SK-N-SH (cell line): Measurements from ENCODE around the gene NOBOX. TPM values are rescaled to one million over a fixed set of nuclear protein-coding genes. Genes with fewer than 3 reads are reported as not detected.
"Not testable (repeated sequence)": the region's sequence is repeated elsewhere in the genome, so short reads cannot be mapped to it uniquely, and the experiment has no call there.

ENCODE experiments used
- CTCF ChIA-PET: fragments of 300-600, 350-600 bp; formaldehyde crosslinking; extraction: SDS; loops from one replicate; lab custom pipeline; 2021; lab: Yijun Ruan, JAX
- POLR2A ChIA-PET: fragments of 350-600 bp; sonication (Branson Sonifier 250); formaldehyde crosslinking; extraction: SDS; loops from one replicate; lab custom pipeline; 2020; ENCODE audit warnings: antibody characterized with exemption, inconsistent platforms; lab: Yijun Ruan, JAX
- DNase-seq: peaks from one replicate; pipeline ENCODE4 v3.0.0; 2012
- H2AFZ ChIP-seq: fragments of 200-600 bp; sonication (generic); 2 replicates; pipeline ENCODE4 v1.8.1; 2016; ENCODE audit warnings: antibody characterized with exemption, mild to moderate bottlenecking, low read depth
- H3F3A ChIP-seq: fragments of 200-600 bp; sonication (generic); replicated peaks from 2 replicates; pipeline ENCODE3; 2016; ENCODE audit warnings: antibody characterized with exemption, mild to moderate bottlenecking; ENCODE audit not compliant: insufficient read depth
- H3K27ac ChIP-seq, 2 experiments: fragments of 200-500 bp in 1 of 2; fragments of 200-600 bp in 1 of 2; sonication (Bioruptor generic) in 1 of 2; sonication (generic), shearing (Covaris generic) in 1 of 2; 2 replicates each; pipeline versions ENCODE4 v1.5.1 to v1.6.1; 2014 to 2016; ENCODE audit warnings: low read depth in 2 of 2, inconsistent platforms in 1 of 2, low read length in 1 of 2, mild to moderate bottlenecking in 1 of 2, mixed read lengths in 1 of 2
- H3K27me3 ChIP-seq: fragments of 200-600 bp; sonication (generic), shearing (Covaris generic); 2 replicates; pipeline ENCODE4 v1.6.1; 2016; ENCODE audit warnings: mixed run types; ENCODE audit not compliant: insufficient read depth
- H3K36me3 ChIP-seq, 2 experiments: fragments of 200-500 bp in 1 of 2; fragments of 200-600 bp in 1 of 2; sonication (Bioruptor generic) in 1 of 2; sonication (generic) in 1 of 2; replicated peaks in 1 of 2; 2 replicates each; pipeline versions ENCODE3 to v1.5.1; 2014 to 2016; ENCODE audit warnings: low read length in 1 of 2, mild to moderate bottlenecking in 1 of 2; ENCODE audit not compliant: insufficient read depth in 2 of 2, control insufficient read depth in 1 of 2
- H3K4me1 ChIP-seq, 2 experiments: fragments of 200-500 bp in 1 of 2; fragments of 200-600 bp in 1 of 2; sonication (Bioruptor generic) in 1 of 2; sonication (generic), shearing (Covaris generic) in 1 of 2; 2 replicates each; pipeline versions ENCODE4 v1.5.1 to v1.6.1; 2014 to 2016; ENCODE audit warnings: low read depth in 1 of 2, low read length in 1 of 2, mixed run types in 1 of 2; ENCODE audit not compliant: insufficient read depth in 2 of 2, control insufficient read depth in 1 of 2
- H3K4me2 ChIP-seq: fragments of 200-600 bp; sonication (generic), shearing (Covaris generic); 2 replicates; pipeline ENCODE4 v1.6.1; 2017; ENCODE audit warnings: mixed run types
- H3K4me3 ChIP-seq, 2 experiments: fragments of 200-500 bp in 1 of 2; fragments of 200-600 bp in 1 of 2; sonication (Bioruptor generic) in 1 of 2; sonication (generic), shearing (Covaris generic) in 1 of 2; 2 replicates each; pipeline versions ENCODE4 v1.5.1 to v1.8.1; 2014 to 2016; ENCODE audit warnings: low read depth in 2 of 2, inconsistent platforms in 1 of 2, low read length in 1 of 2, mild to moderate bottlenecking in 1 of 2, mixed read lengths in 1 of 2, moderate library complexity in 1 of 2
- H3K79me2 ChIP-seq: fragments of 200-600 bp; sonication (generic); 2 replicates; pipeline ENCODE4 v1.8.1; 2017; ENCODE audit warnings: mild to moderate bottlenecking; ENCODE audit not compliant: insufficient read depth
- H3K9ac ChIP-seq: fragments of 200-600 bp; sonication (generic); 2 replicates; pipeline ENCODE4 v1.6.1; 2017; ENCODE audit warnings: mixed run types
- H3K9me2 ChIP-seq: fragments of 200-600 bp; sonication (generic); 2 replicates; pipeline ENCODE4 v1.6.1; 2017; ENCODE audit warnings: mixed run types
- H3K9me3 ChIP-seq: fragments of 200-600 bp; sonication (generic); 2 replicates; pipeline ENCODE4 v1.6.1; 2017; ENCODE audit warnings: mixed run types, mild to moderate bottlenecking, moderate library complexity
- H4K20me1 ChIP-seq: fragments of 200-600 bp; sonication (generic); 2 replicates; pipeline ENCODE4 v1.6.1; 2017; ENCODE audit warnings: mild to moderate bottlenecking, mixed run types; ENCODE audit not compliant: insufficient read depth
- CTCF ChIP-seq: fragments of 200-600 bp; sonication (generic); IDR thresholded peaks from 2 replicates; pipeline ENCODE4 v1.6.1; 2017; ENCODE audit warnings: antibody characterized with exemption, mild to moderate bottlenecking, moderate library complexity
- ELF1 ChIP-seq: IDR thresholded peaks from 2 replicates; pipeline ENCODE4 v1.4.0; 2012
- FOSL2 ChIP-seq: IDR thresholded peaks from 2 replicates; pipeline ENCODE4 v1.4.0; 2012; ENCODE audit warnings: low read depth, mild to moderate bottlenecking, moderate library complexity, borderline replicate concordance
- FOXJ3 ChIP-seq: sonication (generic); formaldehyde crosslinking; IDR thresholded peaks from 2 replicates; pipeline ENCODE4 v1.5.1; 2020; ENCODE audit warnings: mild to moderate bottlenecking, missing genetic modification reagents
- GATA2 ChIP-seq: sonication (generic); formaldehyde crosslinking; IDR thresholded peaks from 2 replicates; pipeline ENCODE4 v1.5.0; 2020; ENCODE audit warnings: mild to moderate bottlenecking, missing genetic modification reagents
- MEF2A ChIP-seq: IDR thresholded peaks from 2 replicates; pipeline ENCODE4 v1.4.0; 2012; ENCODE audit warnings: low read depth, borderline replicate concordance
- RAD21 ChIP-seq: IDR thresholded peaks from 2 replicates; pipeline ENCODE4 v1.6.1; 2012; ENCODE audit warnings: mild to moderate bottlenecking, low read length
- RCOR1 ChIP-seq: fragments of 150-350 bp; IDR thresholded peaks from 2 replicates; pipeline ENCODE4 v1.6.1; 2017; ENCODE audit warnings: antibody characterized with exemption, low read length
- SMC3 ChIP-seq: IDR thresholded peaks from 2 replicates; pipeline ENCODE4 v1.6.1; 2012; ENCODE audit warnings: low read depth, low read length, improper control_type of control experiment
- TAF1 ChIP-seq: IDR thresholded peaks from 2 replicates; pipeline ENCODE4 v1.6.1; 2012; ENCODE audit warnings: low read depth, mild to moderate bottlenecking, low read length, moderate library complexity, borderline replicate concordance
- TEAD4 ChIP-seq: IDR thresholded peaks from 2 replicates; pipeline ENCODE4 v1.4.0; 2012; ENCODE audit warnings: mild to moderate bottlenecking, borderline replicate concordance; ENCODE audit not compliant: insufficient read depth
- WGBS: methylation state at CpG from one replicate; pipeline ENCODE4 v1.1.6; 2017; ENCODE audit warnings: low lambda C conversion rate; 5-methylcytosine and 5-hydroxymethylcytosine counted together
- polyA plus RNA-seq, 3 experiments: library from polyadenylated mRNA; depleted of rRNA; stranded (reverse); fragments of >200 nt; gene quantifications; 2 replicates each; pipeline ENCODE4 v1.2.3, GENCODE V29; 2012

NOBOX gene
- polyA plus RNA-seq, 1 of the 3 experiments (the other 2 are of a cell fraction) = not detected

- TF ChIP-seq FOXJ3 (no peak), TAF1 (no peak)
Observed at GRCh38 chr7:144428431-144428830, 24.9 kb upstream of the NOBOX start (continued).

GRCh38 chr7:144427539-144427938, 24.0 kb upstream of the NOBOX start:
- H3K9me3 ChIP-seq, H4K20me1 ChIP-seq, H3K4me1 ChIP-seq, H3K9ac ChIP-seq, H3K4me2 ChIP-seq, H3K4me3 ChIP-seq, CTCF ChIA-PET, H3K27ac ChIP-seq, H2AFZ ChIP-seq, POLR2A ChIA-PET, H3K36me3 ChIP-seq, H3F3A ChIP-seq, H3K27me3 ChIP-seq, DNase-seq, H3K9me2 ChIP-seq, H3K79me2 ChIP-seq: not testable (repeated sequence)
- WGBS = 6% methylated on average over 2 of the region's 2 CpGs

- H3K79me2 ChIP-seq, H3K27me3 ChIP-seq, H3K36me3 ChIP-seq, H3K4me2 ChIP-seq, H2AFZ ChIP-seq, POLR2A ChIA-PET, H4K20me1 ChIP-seq, H3K9me3 ChIP-seq, H3K9ac ChIP-seq, H3K9me2 ChIP-seq, DNase-seq, H3K27ac ChIP-seq, H3K4me3 ChIP-seq, H3K4me1 ChIP-seq, H3F3A ChIP-seq: not testable (repeated sequence)
- CTCF ChIA-PET = interaction anchor here (1.0 kb wide), 1 partner anchor 28 kb away, joined by 3 read pairs; no protein-coding TSS in a partner anchor
- 0% methylated on average over 4 of the region's 4 CpGs for WGBS
Observed at GRCh38 chr7:144418931-144419330, 15.4 kb upstream of the NOBOX start.

- TF ChIP-seq SMC3 = no peak
- TF ChIP-seq GATA2 (CRISPR knock-in tag) = no peak
- TF ChIP-seq MEF2A = no peak
- no peak for TF ChIP-seq TEAD4
- no peak for TF ChIP-seq CTCF
- TF ChIP-seq FOSL2 = no peak
- TF ChIP-seq ELF1 = no peak
- TF ChIP-seq RCOR1 = no peak
- no peak for TF ChIP-seq RAD21
- H3K79me2 ChIP-seq = no peaks in the 10 kb centered on the region
- H3K9me3 ChIP-seq = no peaks in the 10 kb centered on the region
- no peak overlapping the region for H3K9ac ChIP-seq
- no peaks in the 10 kb centered on the region for H3K9me2 ChIP-seq
- no peak overlapping the region for H2AFZ ChIP-seq
- H3K27ac ChIP-seq = no peak overlapping the region
- no peaks in the 10 kb centered on the region for H3K4me1 ChIP-seq
- H3K4me3 ChIP-seq = no peak overlapping the region
- no peaks in the 10 kb centered on the region for H3F3A ChIP-seq
- H3K27me3 ChIP-seq = peaks cover 1% of the 10 kb centered on the region; the same call in 1 of the 2 replicates
- DNase-seq = no peak
- H4K20me1 ChIP-seq = no peaks in the 10 kb centered on the region
- ChIA-PET POLR2A (no interaction called here), CTCF (no interaction called here)
- H3K36me3 ChIP-seq = no peaks in the 10 kb centered on the region
- H3K4me2 ChIP-seq = no peak overlapping the region
Observed at GRCh38 chr7:144416341-144416740, 12.8 kb upstream of the NOBOX start.
